Activated CD4-positive, CD25-positive, alpha-beta regulatory T cell (primary cell): Measurements from ENCODE around the gene ITPR2.

Experiments used
- DNase-seq, 4 experiments: peaks; one replicate each; lab custom pipeline; 2025; lab: John Stamatoyannopoulos, UW

The ITPR2 gene

GRCh38 chr12:26513363-26514043, 319.5 kb downstream of the ITPR2 start:
- no peak for DNase-seq

- no peak for DNase-seq
These were observed 320.8 kb downstream of the ITPR2 start for GRCh38 chr12:26512213-26512612.

GRCh38 chr12:26510354-26510674, 322.7 kb downstream of the ITPR2 start:
- DNase-seq = no peak

DNA sequence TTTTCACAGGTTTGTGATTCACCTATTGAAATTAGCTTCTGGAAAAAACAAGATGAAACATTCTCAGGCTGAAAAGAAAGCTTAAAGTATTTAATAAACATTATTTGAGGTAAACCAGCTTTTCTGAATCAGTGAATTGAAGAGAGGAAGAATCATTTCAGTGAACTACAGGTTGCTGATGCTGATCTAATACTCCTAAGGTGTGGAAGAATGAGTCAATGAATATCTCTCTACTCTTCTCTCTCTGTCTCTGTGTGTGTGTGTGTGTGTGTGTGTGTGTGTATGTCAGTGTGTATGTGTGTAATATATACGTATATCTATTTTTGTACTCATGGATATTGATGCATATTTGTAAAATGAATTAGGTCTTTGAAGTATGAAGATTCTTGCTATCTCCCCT, 325.4 kb downstream of the ITPR2 start:
- DNase-seq = no peak

GRCh38 chr12:26499979-26500640, 332.9 kb downstream of the ITPR2 start:
- DNase-seq = no peak

DNA sequence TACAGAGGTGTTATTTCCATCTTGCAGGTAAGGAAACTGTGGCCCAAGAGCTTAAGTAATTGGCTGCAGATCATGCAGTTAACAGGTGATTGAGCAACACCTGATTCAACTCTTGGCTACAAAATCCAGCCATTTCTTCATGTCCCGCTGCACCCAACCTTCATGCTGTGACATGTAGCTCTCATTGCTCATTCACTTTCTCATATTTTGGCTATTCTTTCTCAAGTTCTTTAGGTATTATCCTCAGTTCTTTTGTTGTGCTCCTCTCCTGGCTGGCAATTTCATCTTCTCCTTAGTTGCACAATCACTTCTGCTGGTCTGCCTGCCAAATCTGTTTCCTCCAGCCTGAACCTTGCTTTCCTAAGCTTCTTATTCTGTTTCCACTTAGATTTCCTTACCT, 336.8 kb downstream of the ITPR2 start:
- no peak for DNase-seq

GRCh38 chr12:26493656-26494055, 339.3 kb downstream of the ITPR2 start:
- DNase-seq = no peak

DNA sequence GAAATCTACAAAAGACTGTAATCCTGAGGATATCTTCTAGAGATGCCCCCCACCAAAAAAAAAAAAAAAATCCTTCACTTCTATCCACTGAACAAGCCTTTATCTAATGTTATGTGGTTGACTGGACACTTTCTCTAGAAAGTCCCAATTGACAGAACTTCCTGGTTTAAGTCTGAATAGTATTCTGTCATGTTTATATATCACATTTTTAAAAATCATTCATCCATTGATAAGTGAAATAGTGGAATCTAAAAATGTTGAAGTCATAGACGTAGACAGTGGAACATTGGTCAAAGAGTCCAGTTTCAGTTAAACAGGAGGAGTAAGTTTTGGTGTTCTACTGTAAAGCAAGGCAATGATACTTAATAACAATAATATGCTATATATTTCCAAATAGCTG, 340.6 kb downstream of the ITPR2 start:
- DNase-seq = no peak

DNA sequence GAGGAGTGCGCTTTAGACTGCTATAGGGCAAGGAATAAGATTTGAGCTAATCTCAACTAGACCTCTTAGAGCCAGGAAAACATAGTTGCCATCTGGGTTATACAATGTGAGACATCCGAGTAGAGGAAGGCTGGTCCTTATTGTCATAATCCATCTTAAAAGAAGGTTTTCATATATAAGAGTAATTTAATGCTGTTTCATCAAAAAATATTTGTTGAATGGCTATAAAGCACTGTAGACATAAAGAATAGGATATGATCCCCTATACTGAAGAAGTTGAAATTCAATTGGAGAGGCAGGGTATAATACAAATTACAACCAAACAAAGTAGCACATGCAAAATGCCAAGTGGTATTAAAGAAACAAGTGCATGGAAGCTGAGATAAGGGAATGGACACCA, 343.1 kb downstream of the ITPR2 start:
- DNase-seq = no peak

GRCh38 chr12:26488351-26488750, 344.6 kb downstream of the ITPR2 start:
- no peak for DNase-seq

GRCh38 chr12:26473291-26473690, 359.7 kb downstream of the ITPR2 start:
- no peak for DNase-seq

DNA sequence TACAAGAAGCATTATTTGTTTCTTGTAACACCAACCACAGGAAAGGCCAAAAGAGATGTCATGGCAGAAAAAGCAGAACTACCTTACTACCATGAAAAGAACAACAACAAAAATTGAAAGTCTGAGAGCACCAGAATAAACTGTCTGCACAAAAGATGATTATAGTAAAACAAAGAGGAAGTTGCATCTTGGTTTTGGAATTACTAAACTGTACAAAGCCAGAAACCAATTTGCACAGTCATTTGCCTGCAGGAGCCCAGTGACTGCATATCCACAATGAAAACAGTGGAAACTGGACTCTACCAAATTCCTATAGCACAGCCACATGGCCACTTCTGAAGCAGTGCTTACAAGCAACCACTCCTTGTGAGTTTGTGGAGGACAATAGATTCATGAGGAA, 361.4 kb downstream of the ITPR2 start:
- no peak for DNase-seq

- no peak for DNase-seq
These were observed 363.4 kb downstream of the ITPR2 start for GRCh38 chr12:26469421-26470180.

- DNase-seq = no peak
These were observed 365.6 kb downstream of the ITPR2 start for GRCh38 chr12:26467351-26467750.

DNA sequence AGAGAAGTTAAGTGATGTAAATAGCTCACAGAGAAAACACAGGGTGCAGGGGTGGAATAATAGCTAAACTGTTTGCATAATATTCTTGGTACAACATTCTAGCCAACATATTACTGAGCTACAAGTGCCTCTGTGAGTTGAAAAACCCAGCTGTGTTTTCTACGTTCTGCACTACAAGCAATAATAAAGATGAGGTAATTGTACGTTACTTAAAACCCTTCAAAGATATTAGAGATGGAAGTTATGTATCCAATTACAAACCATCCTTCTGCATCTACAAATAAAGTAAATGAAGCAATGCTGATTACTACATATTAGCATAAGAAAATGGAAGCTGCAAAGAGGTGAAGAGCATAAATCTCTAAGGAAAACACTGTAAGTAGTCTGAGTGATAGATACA, 366.3 kb downstream of the ITPR2 start:
- DNase-seq = no peak

DNA sequence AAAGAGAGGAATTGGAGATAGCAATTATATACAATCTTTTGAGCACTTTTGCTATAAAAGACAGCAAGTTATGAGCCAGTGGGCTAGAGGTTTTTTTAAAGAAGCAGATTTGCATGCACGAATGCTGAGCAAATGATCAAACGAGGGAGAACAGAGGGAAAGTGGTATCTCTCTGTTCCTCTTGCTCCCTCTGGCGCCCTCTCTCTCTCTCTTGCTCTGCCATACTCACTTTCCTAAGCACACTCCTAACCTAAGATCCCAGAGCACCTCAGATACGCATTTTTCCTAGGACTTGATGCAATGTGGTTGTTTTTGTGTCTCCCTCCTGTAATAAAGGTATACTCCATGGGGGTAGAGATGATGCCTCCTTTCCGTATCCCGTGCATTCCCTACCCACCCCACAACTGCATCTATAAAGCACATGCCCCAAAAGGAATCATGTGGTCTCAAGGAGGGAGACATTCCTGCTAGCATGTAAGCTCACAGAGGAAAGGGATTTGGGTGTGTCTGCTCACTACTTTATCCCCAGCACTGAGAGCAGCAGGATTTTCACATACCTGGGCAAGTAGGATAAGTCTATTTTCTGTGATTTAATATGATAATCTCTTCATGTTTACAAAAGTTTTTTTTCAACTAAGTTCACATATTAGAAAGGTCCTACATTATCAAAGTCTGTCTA, 367.4 kb downstream of the ITPR2 start:
- no peak for DNase-seq

- DNase-seq = no peak
These were observed 371.2 kb downstream of the ITPR2 start for GRCh38 chr12:26461776-26462175.

DNA sequence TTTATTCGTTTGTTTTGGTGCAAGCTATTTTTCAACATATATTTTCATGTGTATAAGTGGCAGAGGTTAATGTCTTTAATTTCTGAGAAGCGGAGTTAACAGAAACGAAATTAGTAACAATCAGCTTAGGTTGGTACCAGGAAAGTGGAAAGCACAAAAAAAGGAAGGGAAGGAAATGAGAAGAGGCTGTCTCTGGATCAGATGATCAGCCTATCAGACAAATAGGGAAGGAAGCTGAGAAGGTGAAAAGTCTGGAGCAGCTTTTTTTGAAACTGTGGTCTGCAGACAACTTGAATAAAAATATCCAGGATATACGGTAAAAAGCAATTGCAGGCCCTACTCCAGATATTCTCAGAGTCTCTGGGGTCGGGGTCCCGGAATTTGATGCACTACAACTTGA, 372.6 kb downstream of the ITPR2 start:
- no peak for DNase-seq

DNA sequence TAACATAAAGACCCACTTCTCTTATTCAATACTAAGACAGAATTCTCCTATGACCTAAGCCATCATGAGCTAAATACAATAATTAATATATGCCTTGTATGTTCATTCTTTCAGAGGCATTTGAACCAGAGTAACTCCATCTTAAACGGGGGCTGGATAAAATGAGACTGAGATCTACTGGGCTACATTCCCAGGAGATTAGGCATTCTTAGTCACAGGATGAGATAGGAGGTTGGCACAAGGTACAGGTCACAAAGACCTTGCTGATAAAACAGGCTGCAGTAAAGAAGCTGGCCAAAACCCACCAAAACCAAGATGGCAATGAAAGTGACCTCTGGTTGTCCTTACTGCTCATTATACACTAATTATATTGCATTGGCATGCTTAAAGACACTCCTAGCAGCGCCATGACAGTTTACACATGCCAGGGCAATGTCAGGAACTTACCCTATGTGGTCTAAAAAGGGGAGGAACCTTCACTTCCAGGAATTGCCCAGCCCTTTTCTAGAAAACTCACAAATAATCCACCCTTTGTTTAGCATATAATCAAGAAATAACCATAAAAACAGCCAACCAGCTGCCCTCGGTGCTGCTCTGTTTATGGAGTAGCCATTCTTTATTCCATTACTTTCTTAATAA, 376.9 kb downstream of the ITPR2 start:
- no peak for DNase-seq

GRCh38 chr12:26453246-26453645, 379.7 kb downstream of the ITPR2 start:
- no peak for DNase-seq

GRCh38 chr12:26452511-26452910, 380.5 kb downstream of the ITPR2 start:
- DNase-seq = no peak

- no peak for DNase-seq
These were observed 381.2 kb downstream of the ITPR2 start for GRCh38 chr12:26451763-26452162.
